K562 (cell line): ENCODE measurements around the gene TAL1. TPM values are rescaled to one million over a fixed set of nuclear protein-coding genes. Genes with fewer than 3 reads are reported as not detected.

Experiments used
- BRD9 ChIP-seq: fragments of 450-650 bp; IDR thresholded peaks from 2 replicates; pipeline ENCODE4 v1.6.1; 2018; ENCODE audit warnings: low read depth; ENCODE audit not compliant: partially characterized antibody
- CBX8 ChIP-seq: fragments of 200-600 bp; sonication (generic); IDR thresholded peaks from 2 replicates; pipeline ENCODE4 v1.6.1; 2012; ENCODE audit warnings: borderline replicate concordance, mixed run types, low read depth, mild to moderate bottlenecking, moderate library complexity, mixed read lengths, low read length, control low read depth, inconsistent platforms; ENCODE audit not compliant: poor library complexity, severe bottlenecking; ENCODE audit errors: extremely low read depth
- CC2D1A ChIP-seq: fragments of 450-650 bp; IDR thresholded peaks from 2 replicates; pipeline ENCODE4 v1.6.1; 2017; ENCODE audit warnings: mild to moderate bottlenecking
- E2F8 ChIP-seq: fragments of 450-650 bp; IDR thresholded peaks from 2 replicates; pipeline ENCODE4 v1.7.1; 2018; ENCODE audit warnings: mild to moderate bottlenecking, low read depth; ENCODE audit not compliant: partially characterized antibody
- GABPA ChIP-seq: fragments of 200-800 bp; sonication (Bioruptor generic); conservative IDR thresholded peaks from 2 replicates; pipeline ENCODE4 v1.6.1; 2016; ENCODE audit warnings: low read depth, missing genetic modification characterization, missing compliant biosample characterization
- JUNB ChIP-seq: fragments of 450-650 bp; formaldehyde crosslinking; conservative IDR thresholded peaks from 2 replicates; pipeline ENCODE4 v1.4.0; 2020; ENCODE audit warnings: mild to moderate bottlenecking
- KAT7 ChIP-seq: sonication (generic); formaldehyde crosslinking; IDR thresholded peaks from 2 replicates; pipeline ENCODE4 v1.8.0; 2022; ENCODE audit warnings: missing genetic modification reagents, mild to moderate bottlenecking, borderline replicate concordance
- LEF1 ChIP-seq: fragments of 450-650 bp; IDR thresholded peaks from 2 replicates; pipeline ENCODE4 v1.6.1; 2016; ENCODE audit warnings: mild to moderate bottlenecking
- MXI1 ChIP-seq: IDR thresholded peaks from 2 replicates; pipeline ENCODE4 v1.6.1; 2011; ENCODE audit warnings: low read depth, mild to moderate bottlenecking, improper control_type of control experiment, low read length
- SFPQ ChIP-seq: fragments of 200-400 bp; formaldehyde crosslinking; IDR thresholded peaks from 2 replicates; pipeline ENCODE4 v1.6.1; 2017; ENCODE audit warnings: mild to moderate bottlenecking, low read depth, low read length, moderate library complexity
- SRSF3 ChIP-seq: fragments of 200-400 bp; formaldehyde crosslinking; IDR thresholded peaks from 2 replicates; pipeline ENCODE4 v1.6.1; 2016; ENCODE audit warnings: mild to moderate bottlenecking, low read length, moderate library complexity; ENCODE audit not compliant: insufficient read depth
- ZMIZ1 ChIP-seq, 2 experiments: fragments of 150-350 bp in 1 of 2; IDR thresholded peaks; 2 replicates each; pipeline ENCODE4 v1.6.1; 2012 to 2016; ENCODE audit warnings: low read depth in 2 of 2, low read length in 2 of 2, mild to moderate bottlenecking in 1 of 2, moderate library complexity in 1 of 2
- ZNF165 ChIP-seq: fragments of 250-450 bp; sonication (Bioruptor Pico); IDR thresholded peaks from 2 replicates; pipeline ENCODE4 v1.4.0; 2020; ENCODE audit warnings: borderline replicate concordance
- ZNF551 ChIP-seq: fragments of 250-450 bp; sonication (Bioruptor Pico); IDR thresholded peaks from 2 replicates; pipeline ENCODE4 v1.5.0; 2021; ENCODE audit warnings: mild to moderate bottlenecking, moderate library complexity
- polyA plus RNA-seq, 8 experiments: library from polyadenylated mRNA; depleted of rRNA in 4 of 8; stranded (reverse) in 5 of 8; unstranded in 3 of 8; fragments of >200 nt; fragmentation: Nextera tagmentation in 2 of 8; fragmentation: Illumina TruSeq in 1 of 8; extraction: Ambion mirVana in 2 of 8; extraction: Trizol in 1 of 8; gene quantifications; 2 replicates each; pipeline versions ENCODE4 v1.2.1 to v1.2.3, GENCODE V29; 2011 to 2014; ENCODE audit warnings: inconsistent platforms in 1 of 8, missing spikeins in 1 of 8
- total RNA-seq, 7 experiments: library from RNA; depleted of rRNA in 6 of 7; stranded (reverse); fragments of >200 nt in 6 of 7; fragmentation: Illumina TruSeq in 2 of 7; extraction: Trizol in 2 of 7; gene quantifications; 2 replicates each; pipeline versions ENCODE4 v1.2.1 to v1.2.3, GENCODE V29; 2011 to 2021; ENCODE audit warnings: low replicate concordance in 1 of 7
- TF ChIP-seq, protein P1 (sequence below): fragments of 250-450 bp; sonication (Bioruptor Pico); IDR thresholded peaks from 2 replicates; pipeline ENCODE4 v1.4.0; 2020; ENCODE audit warnings: borderline replicate concordance

Gene TAL1
- total and polyA plus RNA-seq, 9 of the 15 experiments (the other 6 are each of a cell fraction or from before 2014, with no cell fraction given): 18.5 to 106 (median 59.7) TPM

GRCh38 chr1:47231301-47232186, 481 bp downstream of the TAL1 start (continued):
- TF ChIP-seq E2F8 (peak; percentile 66), SRSF3 (peak; percentile 90; the same call in 1 of the 2 replicates), CC2D1A (peak; percentile 76; the same call in 1 of the 2 replicates), LEF1 (peak; percentile 83), KAT7 (CRISPR knock-in tag) (peak; percentile 84), BRD9 (peak; percentile 99), GABPA (peak; percentile 52; the same call in 1 of the 2 replicates), ZNF165 (CRISPR knock-in tag) (0 out of 2 replicates have a peak, but pooled peaks have one; percentile 3), ZMIZ1 (IDR thresholded peaks at IDR 0.05; ENCODE audit: low read depth in 2 of 2, low read length in 2 of 2) (peak in 1 of 2 experiments; percentile 49; a peak in 1 of 4 replicates), SFPQ (no peak), CBX8 (peak; percentile 96), ZNF551 (CRISPR knock-in tag) (no peak), MXI1 (no peak), JUNB (no peak)
- TF ChIP-seq, protein P1, sequence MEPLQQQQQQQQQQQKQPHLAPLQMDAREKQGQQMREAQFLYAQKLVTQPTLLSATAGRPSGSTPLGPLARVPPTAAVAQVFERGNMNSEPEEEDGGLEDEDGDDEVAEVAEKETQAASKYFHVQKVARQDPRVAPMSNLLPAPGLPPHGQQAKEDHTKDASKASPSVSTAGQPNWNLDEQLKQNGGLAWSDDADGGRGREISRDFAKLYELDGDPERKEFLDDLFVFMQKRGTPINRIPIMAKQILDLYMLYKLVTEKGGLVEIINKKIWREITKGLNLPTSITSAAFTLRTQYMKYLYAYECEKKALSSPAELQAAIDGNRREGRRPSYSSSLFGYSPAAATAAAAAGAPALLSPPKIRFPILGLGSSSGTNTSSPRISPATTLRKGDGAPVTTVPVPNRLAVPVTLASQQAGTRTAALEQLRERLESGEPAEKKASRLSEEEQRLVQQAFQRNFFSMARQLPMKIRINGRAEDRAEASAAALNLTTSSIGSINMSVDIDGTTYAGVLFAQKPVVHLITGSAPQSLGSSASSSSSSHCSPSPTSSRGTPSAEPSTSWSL (CRISPR knock-in tag): 0 out of 2 replicates have a peak, but pooled peaks have one; percentile 17
